ENCODE results near the gene CELSR3.

Gene CELSR3, protein sequence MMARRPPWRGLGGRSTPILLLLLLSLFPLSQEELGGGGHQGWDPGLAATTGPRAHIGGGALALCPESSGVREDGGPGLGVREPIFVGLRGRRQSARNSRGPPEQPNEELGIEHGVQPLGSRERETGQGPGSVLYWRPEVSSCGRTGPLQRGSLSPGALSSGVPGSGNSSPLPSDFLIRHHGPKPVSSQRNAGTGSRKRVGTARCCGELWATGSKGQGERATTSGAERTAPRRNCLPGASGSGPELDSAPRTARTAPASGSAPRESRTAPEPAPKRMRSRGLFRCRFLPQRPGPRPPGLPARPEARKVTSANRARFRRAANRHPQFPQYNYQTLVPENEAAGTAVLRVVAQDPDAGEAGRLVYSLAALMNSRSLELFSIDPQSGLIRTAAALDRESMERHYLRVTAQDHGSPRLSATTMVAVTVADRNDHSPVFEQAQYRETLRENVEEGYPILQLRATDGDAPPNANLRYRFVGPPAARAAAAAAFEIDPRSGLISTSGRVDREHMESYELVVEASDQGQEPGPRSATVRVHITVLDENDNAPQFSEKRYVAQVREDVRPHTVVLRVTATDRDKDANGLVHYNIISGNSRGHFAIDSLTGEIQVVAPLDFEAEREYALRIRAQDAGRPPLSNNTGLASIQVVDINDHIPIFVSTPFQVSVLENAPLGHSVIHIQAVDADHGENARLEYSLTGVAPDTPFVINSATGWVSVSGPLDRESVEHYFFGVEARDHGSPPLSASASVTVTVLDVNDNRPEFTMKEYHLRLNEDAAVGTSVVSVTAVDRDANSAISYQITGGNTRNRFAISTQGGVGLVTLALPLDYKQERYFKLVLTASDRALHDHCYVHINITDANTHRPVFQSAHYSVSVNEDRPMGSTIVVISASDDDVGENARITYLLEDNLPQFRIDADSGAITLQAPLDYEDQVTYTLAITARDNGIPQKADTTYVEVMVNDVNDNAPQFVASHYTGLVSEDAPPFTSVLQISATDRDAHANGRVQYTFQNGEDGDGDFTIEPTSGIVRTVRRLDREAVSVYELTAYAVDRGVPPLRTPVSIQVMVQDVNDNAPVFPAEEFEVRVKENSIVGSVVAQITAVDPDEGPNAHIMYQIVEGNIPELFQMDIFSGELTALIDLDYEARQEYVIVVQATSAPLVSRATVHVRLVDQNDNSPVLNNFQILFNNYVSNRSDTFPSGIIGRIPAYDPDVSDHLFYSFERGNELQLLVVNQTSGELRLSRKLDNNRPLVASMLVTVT (N-terminal part only)

DNA sequence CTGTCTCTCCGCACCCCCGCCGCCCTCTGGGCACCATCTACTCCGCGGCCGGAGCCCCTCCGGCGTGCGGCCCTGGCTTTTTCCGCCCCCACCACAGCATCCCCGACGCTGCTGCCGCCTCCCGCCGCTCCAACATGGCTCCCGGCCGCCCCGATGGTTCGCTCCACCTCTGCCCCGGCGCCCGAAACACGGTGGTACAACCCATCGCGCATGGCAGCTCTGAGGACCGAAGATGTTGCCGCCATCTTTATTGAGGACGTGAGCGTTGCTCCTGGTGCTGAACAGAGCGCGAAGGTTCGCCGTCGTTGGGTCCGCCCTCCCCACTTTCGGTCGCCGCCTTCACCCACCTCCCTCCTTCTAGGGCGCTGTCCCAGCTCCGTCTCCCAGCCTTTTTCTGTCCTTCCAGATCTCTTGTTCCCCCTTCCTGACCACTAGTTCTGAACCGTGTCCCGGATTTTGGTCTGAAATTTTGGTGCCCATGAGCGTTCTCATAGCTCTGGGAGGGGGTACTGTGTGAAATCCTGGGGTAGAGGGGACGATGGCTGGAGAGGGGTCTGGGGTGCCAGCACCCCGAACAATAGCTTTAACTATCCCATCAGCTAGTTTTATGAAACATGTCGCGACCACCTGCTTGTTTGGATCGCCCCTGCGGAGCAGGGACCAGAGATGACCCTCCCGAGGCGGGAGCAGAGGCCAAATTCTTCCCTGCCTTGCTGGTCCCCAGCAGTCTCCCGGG is at the start of gene CELSR3:
TSS of gene CELSR3 (minus strand) at position 134 of the 736 bp plus-strand sequence. CDS start 252 bp downstream, outside the sequence.
- no peak for DNase-seq (ENCODE audit: low read depth)

DNA sequence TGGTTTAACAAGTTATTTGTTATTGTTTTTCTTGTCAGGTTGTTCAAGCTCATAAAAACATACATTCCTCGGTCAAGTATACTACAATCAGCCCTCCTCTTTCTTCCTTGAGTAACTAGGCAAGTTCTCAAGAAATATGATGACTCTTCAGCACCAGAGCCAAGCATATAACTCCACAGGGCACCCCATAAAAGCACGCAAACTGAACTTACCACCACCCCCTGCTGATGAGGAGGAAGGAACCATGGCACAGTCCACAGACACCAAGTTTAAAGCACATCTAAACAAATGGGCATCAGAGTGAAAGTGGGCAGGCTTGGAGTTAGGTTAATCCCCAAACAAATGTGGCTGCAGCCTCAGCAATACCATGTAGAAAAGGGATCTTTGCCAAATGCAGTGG is 49.0 kb upstream of the CELSR3 start:
- DNase-seq (ENCODE audit: low read depth) = no peak

DNA sequence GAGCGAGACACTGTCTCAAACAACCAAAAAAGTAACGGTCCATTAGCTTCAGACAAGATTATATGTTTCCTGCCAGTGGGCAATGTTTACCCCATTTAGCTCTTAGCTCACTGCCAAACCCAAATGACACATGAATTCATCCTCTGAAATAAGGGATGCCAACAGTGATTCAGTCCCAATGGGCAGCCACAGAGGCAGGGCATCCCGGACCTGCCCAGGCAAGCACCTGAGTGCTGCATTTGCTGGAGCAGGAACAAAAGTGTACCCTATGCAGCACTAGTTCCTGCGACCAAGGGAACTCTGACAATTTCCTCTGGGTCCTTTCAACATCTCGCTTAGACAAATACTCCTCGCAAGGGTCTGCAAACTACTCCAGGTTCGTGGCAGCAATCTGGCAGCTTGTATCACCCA is 46.4 kb upstream of the CELSR3 start:
- DNase-seq (ENCODE audit: low read depth) = no peak

DNA sequence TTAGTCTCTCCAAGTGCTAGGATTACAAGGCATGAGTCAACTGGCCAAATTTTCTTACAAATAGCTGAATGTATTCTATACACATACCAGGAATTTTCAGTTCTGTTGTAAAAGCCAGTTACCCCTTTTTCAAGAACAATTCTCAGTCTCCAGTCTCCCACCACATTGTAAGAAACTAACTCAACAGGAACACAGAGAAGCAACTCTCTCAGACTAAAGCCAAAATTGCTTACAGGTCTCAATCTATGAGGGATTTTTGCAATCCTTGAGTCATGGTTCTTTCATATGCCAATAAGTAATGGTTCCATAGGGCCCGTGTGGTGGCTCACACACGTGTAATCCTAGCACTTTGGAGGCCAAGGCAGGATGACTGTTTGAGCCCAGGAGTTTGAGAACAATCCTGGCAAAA is 45.8 kb upstream of the CELSR3 start:
- no peak for DNase-seq (ENCODE audit: low read depth)

DNA sequence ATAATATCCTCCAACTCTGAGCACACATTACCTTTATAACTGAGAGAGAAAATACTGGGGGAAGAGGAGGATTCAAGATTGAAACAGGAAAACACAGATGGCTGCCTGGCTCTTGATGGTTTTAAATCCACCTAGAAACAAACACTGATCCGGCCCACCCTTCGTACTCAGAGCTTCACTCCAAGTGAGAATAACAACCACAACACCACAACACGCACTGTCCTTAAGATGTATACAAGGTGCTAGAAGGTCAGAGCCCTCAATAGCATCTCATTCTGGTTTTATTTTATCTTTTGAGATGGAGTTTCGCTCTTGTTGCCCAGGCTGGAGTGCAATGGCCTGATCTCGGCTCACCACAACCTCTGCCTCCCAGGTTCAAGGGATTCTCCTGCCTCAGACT is 44.5 kb upstream of the CELSR3 start:
- no peak for DNase-seq (ENCODE audit: low read depth)

DNA sequence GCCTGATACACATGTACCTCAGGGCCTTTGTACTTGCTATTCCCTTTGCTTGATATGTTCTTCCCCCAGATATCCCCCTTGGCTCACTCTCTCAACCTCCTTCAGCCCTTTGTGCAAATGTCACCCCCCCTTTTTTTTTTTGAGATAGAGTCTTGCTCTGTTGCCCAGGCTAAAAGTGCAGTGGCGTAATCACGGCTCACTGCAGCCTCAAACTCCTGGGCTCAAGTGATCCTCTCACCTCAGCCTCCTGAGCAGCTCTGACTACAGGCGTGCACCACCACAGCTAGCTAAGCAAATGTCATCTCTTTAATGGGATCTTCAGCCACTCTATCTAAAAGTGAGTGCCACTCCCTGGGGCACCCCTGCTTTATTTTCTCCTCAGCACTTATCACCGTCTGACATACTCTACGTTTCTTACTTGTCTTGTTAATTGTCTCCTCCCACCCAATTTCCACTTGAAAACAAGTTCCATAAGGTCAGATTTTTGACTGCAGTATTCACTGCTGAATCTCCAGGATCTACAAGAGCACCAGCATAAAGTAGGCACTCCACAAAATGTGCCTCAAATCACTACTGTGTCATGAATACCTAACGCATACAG is 39.7 kb upstream of the CELSR3 start:
- DNase-seq (ENCODE audit: low read depth) = no peak

DNA sequence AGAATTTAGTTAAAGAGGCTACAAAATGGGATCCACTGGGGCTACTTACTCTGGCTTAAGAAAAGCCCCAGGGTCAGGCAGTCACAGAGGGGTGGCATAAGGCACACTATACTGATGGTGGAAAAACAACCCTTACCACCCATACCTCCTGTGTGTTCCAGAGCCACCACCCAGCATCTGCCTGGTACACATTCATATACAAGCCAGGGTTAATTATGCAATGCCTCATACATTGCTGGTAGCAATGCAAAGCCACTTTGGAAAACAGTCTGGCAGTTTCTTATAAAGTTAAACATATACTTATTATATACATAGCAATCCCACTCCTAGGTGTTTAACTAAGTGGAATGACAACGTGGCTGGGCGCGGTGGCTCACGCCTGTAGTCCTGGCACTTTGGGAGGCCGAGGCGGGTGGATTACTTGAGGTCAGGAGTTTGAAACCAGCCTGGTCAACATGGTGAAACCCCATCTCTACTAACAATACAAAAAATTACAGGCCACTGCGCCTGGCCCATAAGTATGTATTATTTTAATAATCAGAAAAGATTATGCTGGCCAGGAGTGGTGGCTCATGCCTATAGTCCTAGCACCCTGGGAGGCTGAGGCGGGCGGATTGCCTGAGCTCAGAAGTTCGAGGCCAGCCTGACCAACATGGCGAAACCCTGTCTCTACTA is 38.2 kb upstream of the CELSR3 start:
- no peak for DNase-seq (ENCODE audit: low read depth)

DNA sequence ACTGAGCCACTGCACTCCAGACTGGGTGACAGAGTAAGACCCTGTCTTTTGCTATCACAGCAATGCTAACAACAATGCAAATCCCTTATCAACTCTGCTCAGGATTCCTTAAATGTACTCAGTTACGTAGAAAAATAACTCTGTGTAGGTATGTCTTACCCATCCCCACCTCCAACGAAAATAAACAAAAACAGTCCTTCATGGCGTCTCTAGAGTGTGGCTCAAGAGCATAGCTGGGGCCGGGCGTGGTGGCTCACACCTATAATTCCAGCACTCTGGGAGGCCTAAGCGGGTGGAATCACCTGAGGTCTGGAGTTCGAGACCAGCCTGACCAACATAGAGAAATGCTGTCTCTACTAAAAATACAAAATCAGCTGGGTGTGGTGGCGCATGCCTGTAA is 36.2 kb upstream of the CELSR3 start:
- no peak for DNase-seq (ENCODE audit: low read depth)

DNA sequence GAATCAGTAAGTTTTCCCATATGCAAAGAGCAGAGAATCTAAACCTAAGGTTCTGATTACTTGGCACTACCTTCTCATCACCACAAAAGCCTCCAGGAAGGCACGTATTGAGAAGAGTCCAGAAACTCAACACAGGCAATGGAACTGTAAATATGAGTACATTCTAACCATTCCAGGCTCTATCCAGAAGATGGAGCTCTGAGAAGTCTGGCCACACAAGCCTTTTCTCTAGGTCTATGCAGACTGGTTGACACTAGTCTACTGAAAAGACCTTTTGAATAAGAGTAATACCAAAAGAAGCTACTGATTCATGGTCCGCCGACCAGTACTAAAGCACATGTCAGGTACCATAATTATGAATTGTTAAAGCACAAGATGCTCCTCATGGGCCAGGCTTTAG is 35.3 kb upstream of the CELSR3 start:
- DNase-seq (ENCODE audit: low read depth) = no peak

DNA sequence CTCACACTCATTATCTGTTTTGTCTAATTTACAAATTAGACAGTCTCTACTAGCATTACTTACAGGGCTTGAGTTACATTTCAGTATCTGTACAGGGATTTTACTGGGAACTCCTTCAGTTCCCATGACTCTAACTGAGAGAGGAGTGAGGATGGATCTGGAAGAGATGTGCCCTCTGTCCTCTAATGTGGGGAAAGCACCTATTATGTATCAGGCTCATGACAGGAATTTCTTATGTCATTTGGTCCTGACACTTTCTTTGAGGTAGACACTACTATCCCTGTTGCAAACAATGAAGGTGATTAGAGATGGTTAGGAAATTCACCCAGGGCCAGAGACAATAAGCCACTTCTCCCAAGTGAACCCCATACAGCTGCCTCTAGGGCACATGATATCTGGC is 33.9 kb upstream of the CELSR3 start:
- DNase-seq (ENCODE audit: low read depth) = no peak

DNA sequence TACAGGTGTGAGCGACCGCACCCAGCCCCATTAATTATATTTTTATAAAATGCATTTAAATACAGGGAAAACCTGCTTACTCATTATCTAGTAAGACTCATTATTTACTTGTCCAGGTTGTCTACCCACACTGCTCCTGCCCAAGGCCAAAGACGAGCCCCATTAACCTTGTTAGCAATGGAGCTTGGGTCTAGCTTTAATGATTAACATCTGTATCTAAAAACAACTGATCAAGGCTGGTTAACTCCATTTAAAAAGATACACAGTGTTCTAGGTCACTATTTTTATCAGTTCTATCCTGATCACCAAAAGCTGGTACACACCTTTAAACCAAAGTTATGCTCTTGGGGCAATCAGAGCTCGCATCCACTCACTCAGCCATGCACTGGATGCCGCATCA is 33.5 kb upstream of the CELSR3 start:
- DNase-seq (ENCODE audit: low read depth) = no peak

DNA sequence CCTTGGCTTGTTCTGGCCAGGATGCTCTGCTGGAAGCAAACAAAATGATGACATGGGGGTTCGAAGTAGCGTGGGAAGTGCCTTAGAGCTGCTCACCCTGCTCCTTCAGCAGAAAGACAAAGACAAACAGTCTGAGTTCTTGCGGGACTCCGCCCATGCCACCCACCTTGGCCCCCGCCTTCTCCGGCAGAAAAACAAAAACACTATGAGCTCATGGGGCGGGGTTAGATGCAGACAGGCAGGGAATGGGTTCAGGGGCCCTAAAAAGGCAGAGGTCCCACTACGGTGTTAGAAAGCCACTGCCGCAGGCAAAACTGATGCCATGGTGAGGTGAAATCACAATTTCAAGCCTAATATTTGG is 32.7 kb upstream of the CELSR3 start:
- DNase-seq (ENCODE audit: low read depth) = no peak

DNA sequence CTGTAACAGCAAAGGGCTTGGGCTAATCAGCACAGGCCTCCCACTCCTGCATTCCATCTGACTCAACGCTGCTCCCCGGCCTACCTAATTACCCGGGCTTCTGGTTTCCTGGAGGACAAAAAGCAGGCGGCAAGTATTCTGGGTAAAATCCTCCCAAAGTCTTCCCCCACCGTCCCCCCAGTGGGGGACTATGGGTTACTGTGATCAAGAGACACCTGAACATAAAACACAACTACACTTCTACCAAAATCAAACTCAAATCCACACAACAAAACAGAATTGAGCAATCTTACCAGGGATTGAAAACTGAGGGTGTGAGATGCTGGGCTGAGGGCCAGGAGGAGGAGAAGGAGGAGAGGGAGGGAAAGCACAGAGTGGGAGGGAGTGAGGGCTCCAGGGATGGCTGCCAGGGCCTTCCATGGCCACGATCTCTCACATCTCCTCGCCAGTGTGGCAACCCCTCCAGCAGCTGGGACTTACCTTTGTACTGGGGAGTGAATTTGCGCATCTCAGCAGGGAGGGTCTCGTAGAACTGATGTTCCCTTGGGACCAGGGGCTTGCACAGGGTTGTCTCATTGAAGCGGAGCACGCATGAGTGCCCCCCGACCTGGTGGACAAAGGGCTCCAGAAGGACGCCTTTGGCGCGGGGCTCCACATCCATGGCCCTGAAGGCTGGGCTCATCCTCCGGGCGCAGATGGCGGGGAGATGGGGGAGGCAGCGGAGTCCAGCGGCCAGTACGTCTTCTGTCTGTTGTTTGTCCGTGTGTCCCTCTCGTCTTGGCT is 32.1 kb upstream of the CELSR3 start:
- no peak for DNase-seq (ENCODE audit: low read depth)

DNA sequence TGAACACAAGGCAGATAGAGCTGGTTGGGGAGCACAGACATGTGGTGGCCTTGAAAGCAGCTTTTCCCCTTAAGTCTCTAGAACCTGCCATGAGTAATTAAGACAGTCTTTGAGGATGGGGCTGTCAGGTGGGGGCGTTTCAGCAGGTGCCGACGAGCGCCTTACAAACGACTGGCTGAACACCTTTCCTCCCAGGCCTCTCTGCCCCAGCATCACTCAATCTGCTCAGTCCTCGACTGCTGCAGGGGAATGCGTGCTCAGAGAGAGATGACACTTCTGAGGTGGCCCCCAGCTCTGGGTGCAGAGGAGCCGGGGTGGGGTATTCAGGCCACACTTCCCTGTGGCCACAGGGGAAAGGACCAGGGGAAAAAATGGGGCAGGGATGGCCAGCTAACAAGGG is 31.1 kb upstream of the CELSR3 start:
- no peak for DNase-seq (ENCODE audit: low read depth)

DNA sequence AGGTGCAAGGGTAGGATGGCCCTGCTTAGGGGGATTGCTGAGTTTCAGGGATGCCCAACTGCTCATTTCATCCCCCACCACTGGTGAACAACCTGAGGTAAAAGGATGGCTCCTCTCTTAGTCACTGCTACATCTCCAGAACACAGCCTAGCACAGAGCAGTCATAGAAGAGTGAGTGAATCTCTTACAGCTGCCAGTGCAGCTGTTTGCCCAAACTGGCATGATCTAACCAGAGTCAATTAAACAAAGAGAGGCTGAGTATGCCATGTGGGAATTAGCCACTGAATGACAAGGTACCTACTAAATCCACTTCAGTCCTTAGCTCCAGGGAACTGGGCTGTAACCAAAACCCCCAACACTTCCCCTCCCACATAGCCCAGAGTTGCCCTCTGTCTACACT is 29.9 kb upstream of the CELSR3 start:
- DNase-seq (ENCODE audit: low read depth) = no peak

DNA sequence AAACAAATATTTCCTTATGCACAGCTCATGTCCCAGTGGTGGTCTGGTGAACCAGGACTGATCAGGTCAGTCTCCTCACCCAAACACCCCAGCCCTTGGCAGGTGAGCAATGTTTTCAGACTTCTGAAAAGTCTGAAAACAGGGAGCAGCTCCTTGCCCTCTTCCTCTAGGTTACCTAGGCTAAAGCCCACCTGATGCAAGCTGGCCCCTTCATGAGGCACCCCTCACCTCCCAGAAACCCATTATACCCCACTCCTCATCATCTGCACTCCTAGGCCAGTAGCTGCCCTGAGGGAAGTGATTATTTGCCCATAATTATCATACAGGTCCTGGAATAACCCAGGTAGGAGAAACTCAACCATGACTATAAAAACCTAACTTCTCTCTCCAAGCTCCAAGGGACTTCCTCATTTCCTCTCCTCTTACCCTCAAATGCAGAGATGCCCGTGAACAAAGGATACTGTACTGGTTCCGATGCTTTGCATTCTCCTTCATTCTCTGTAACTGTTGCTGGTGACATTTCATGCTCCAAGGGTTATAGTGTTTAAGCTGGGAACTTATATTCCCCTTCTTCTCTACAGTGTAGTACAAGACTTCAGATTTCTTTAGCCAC is 28.3 kb upstream of the CELSR3 start:
- no peak for DNase-seq (ENCODE audit: low read depth)

DNA sequence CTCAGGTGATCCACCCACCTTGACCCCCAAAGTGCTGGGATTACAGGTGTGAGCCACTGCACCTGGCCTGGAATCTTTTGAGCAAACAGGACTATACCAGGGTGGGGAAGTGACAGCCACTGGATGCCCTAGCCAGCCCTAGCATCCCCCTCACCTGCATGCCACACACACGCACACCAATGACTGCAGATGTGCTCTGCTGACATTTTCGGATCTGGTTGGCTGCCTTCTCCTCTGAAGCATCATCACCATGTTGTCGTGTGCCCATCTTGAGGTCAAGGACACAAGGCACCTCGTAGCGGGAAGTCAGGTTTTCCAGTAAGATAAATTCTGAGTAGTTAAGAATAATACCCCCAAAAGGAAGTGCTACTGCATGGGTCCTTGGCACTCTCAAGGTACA is 26.7 kb upstream of the CELSR3 start:
- no peak for DNase-seq (ENCODE audit: low read depth)

DNA sequence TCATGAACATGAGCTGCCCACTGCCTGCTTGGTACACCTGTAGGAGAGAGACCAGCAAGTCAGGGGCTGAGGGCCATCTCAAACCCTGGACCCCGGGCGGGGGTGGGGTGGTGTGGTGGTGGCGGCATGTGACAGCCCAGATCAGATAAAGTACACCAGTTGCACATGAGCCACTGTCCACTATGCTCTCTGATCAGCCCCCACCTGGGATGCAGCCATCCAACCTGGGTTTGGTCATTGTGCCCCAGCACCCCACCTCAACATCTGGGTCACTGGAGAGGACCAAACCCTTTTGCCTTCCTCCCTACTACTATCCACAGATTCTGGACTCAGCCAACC is 26.0 kb upstream of the CELSR3 start:
- DNase-seq (ENCODE audit: low read depth) = no peak

DNA sequence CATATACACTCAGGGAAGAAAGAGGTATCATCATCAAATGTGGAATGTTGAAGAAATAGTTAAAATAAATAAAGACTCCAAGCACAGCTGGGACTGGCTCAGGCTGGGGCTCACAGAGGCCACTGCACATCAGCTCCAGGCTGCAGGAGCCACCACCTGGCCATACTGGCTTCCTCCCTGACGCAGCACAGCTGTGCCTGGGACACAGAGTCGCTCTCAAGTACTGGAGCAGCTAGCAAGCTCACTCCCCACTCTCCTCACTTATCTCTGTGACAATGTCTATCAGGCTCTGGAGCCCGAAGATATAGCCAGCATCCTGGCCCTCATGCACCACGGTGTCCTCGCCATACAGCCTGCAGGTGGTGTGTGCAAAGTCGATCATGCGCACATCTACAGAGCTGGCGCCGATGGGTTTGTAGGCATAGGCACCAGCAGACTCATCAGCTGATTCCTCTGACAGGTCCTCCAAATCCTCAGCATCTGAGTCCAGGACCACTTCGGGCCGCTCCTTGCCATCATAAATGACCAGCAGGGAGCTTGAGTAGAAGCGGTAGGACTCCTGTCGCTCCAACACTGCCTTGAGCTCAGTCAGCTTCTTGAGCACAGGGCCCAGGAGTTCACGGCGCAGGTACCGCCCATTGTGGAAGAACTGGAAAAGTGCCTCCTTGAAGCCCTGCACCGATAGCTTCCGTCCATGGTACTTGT is 25.5 kb upstream of the CELSR3 start:
- DNase-seq (ENCODE audit: low read depth) = no peak
